ENCODE data around the gene SEZ6. TPM values are rescaled to one million over a fixed set of nuclear protein-coding genes. Genes with fewer than 3 reads are reported as not detected.

Gene SEZ6
- total and polyA plus RNA-seq, 2 donors (not counting 1 experiment from before 2014, with no cell fraction given) = not detected

- H3K4me1 ChIP-seq (ENCODE audit: control insufficient read depth, extremely low read depth, insufficient read depth, low read length) = no peaks in the 10 kb centered on the region
Observed at GRCh38 chr17:29051194-29051593, 45.4 kb upstream of the SEZ6 start.

GRCh38 chr17:29050176-29050575 is 44.3 kb upstream of the SEZ6 start:
- TF ChIP-seq EZH2 (IDR thresholded peaks at IDR 0.05; ENCODE audit: low read length, missing control alignments) = no peak
- no peak for TF ChIP-seq CTCF (conservative IDR thresholded peaks at IDR 0.05 in 1 of 2, IDR thresholded peaks at IDR 0.05 in 1 of 2; ENCODE audit: low read depth in 1 of 2, low read length in 2 of 2)
- DNase-seq (ENCODE audit: low read depth in 2 of 2) = no peak
- H2AFZ ChIP-seq (ENCODE audit: low read length) = no peak overlapping the region
- no peaks in the 10 kb centered on the region for H3K79me2 ChIP-seq (ENCODE audit: control insufficient read depth, insufficient read depth, low read length)
- no peak overlapping the region for H3K9ac ChIP-seq (ENCODE audit: insufficient read depth, low read length)
- H3K4me1 ChIP-seq (ENCODE audit: control insufficient read depth, extremely low read depth, insufficient read depth, low read length) = no peaks in the 10 kb centered on the region
- no peak overlapping the region for H3K4me2 ChIP-seq (ENCODE audit: extremely low read depth, insufficient read depth, low read length)
- H3K27ac ChIP-seq (ENCODE audit: insufficient read depth, low read length) = no peak overlapping the region
- H3K9me3 ChIP-seq (ENCODE audit: control insufficient read depth, insufficient read depth, low read depth, low read length) = no peaks in the 10 kb centered on the region
- H3K27me3 ChIP-seq (ENCODE audit: control insufficient read depth, insufficient read depth, low read length) = peaks cover 21% of the 10 kb centered on the region
- H3K36me3 ChIP-seq (ENCODE audit: control insufficient read depth, insufficient read depth, low read length) = no peaks in the 10 kb centered on the region
- H3K4me3 ChIP-seq (replicated peaks in 1 of 4; ENCODE audit: control extremely low read depth in 1 of 4, insufficient read depth in 1 of 4, low read depth in 3 of 4, low read length in 4 of 4) = no peak overlapping the region
- H4K20me1 ChIP-seq (ENCODE audit: control insufficient read depth, extremely low read depth, insufficient read depth, low read length) = no peaks in the 10 kb centered on the region

More at GRCh38 chr17:29051194-29051593, 45.4 kb upstream of the SEZ6 start:
- H3K4me3 ChIP-seq (replicated peaks in 1 of 4; ENCODE audit: control extremely low read depth in 1 of 4, insufficient read depth in 1 of 4, low read depth in 3 of 4, low read length in 4 of 4) = no peak overlapping the region
- H3K9me3 ChIP-seq (ENCODE audit: control insufficient read depth, insufficient read depth, low read depth, low read length) = no peaks in the 10 kb centered on the region
- H3K27ac ChIP-seq (ENCODE audit: insufficient read depth, low read length) = no peak overlapping the region
- H3K36me3 ChIP-seq (ENCODE audit: control insufficient read depth, insufficient read depth, low read length) = no peaks in the 10 kb centered on the region
- no peak overlapping the region for H3K4me2 ChIP-seq (ENCODE audit: extremely low read depth, insufficient read depth, low read length)
- no peak overlapping the region for H2AFZ ChIP-seq (ENCODE audit: low read length)
- TF ChIP-seq CTCF (conservative IDR thresholded peaks at IDR 0.05 in 1 of 2, IDR thresholded peaks at IDR 0.05 in 1 of 2; ENCODE audit: low read depth in 1 of 2, low read length in 2 of 2) = no peak
- no peak for TF ChIP-seq EZH2 (IDR thresholded peaks at IDR 0.05; ENCODE audit: low read length, missing control alignments)
- no peak for DNase-seq (ENCODE audit: low read depth in 2 of 2)
- H3K79me2 ChIP-seq (ENCODE audit: control insufficient read depth, insufficient read depth, low read length) = no peaks in the 10 kb centered on the region
- H3K27me3 ChIP-seq (ENCODE audit: control insufficient read depth, insufficient read depth, low read length) = peaks cover 27% of the 10 kb centered on the region
- H4K20me1 ChIP-seq (ENCODE audit: control insufficient read depth, extremely low read depth, insufficient read depth, low read length) = no peaks in the 10 kb centered on the region
- no peak overlapping the region for H3K9ac ChIP-seq (ENCODE audit: insufficient read depth, low read length)

- Histone ChIP-seq H3K9ac (ENCODE audit: insufficient read depth, low read length) (no peak overlapping the region), H3K36me3 (ENCODE audit: control insufficient read depth, insufficient read depth, low read length) (no peaks in the 10 kb centered on the region), H3K9me3 (ENCODE audit: control insufficient read depth, insufficient read depth, low read depth, low read length) (no peaks in the 10 kb centered on the region), H3K27me3 (ENCODE audit: control insufficient read depth, insufficient read depth, low read length) (peaks cover 19% of the 10 kb centered on the region), H3K79me2 (ENCODE audit: control insufficient read depth, insufficient read depth, low read length) (no peaks in the 10 kb centered on the region), H3K4me1 (ENCODE audit: control insufficient read depth, extremely low read depth, insufficient read depth, low read length) (no peaks in the 10 kb centered on the region), H2AFZ (ENCODE audit: low read length) (no peak overlapping the region), H3K4me3 (replicated peaks in 1 of 4; ENCODE audit: control extremely low read depth in 1 of 4, insufficient read depth in 1 of 4, low read depth in 3 of 4, low read length in 4 of 4) (no peak overlapping the region), H4K20me1 (ENCODE audit: control insufficient read depth, extremely low read depth, insufficient read depth, low read length) (no peaks in the 10 kb centered on the region), H3K4me2 (ENCODE audit: extremely low read depth, insufficient read depth, low read length) (no peak overlapping the region), H3K27ac (ENCODE audit: insufficient read depth, low read length) (no peak overlapping the region)
- no peak for DNase-seq (ENCODE audit: low read depth in 2 of 2)
- TF ChIP-seq EZH2 (IDR thresholded peaks at IDR 0.05; ENCODE audit: low read length, missing control alignments) (no peak), CTCF (conservative IDR thresholded peaks at IDR 0.05 in 1 of 2, IDR thresholded peaks at IDR 0.05 in 1 of 2; ENCODE audit: low read depth in 1 of 2, low read length in 2 of 2) (no peak)
Observed at GRCh38 chr17:29049541-29050145, 43.8 kb upstream of the SEZ6 start.
